ENCODE data around the gene AVPR1B.

The AVPR1B gene

GRCh38 chr1:206117151-206117948 is at the start of gene AVPR1B:
Gene AVPR1B (minus strand): TSS chr1:206117388. CDS start chr1:206116890, 498 bp downstream.
- H3K4me3 ChIP-seq (ENCODE audit: low read length) = peak within 1 kb of the TSS; percentile 44
- DNase-seq (ENCODE audit: low read depth) = peak; percentile 34
- no peak for TF ChIP-seq CTCF (conservative IDR thresholded peaks at IDR 0.05; ENCODE audit: low read length)

GRCh38 chr1:206145771-206146290 is 28.6 kb upstream of the AVPR1B start:
- no peak for TF ChIP-seq CTCF (conservative IDR thresholded peaks at IDR 0.05; ENCODE audit: low read length)
- H3K4me3 ChIP-seq (ENCODE audit: low read length) = no peak overlapping the region
- no peak for DNase-seq (ENCODE audit: low read depth)

- no peak overlapping the region for H3K4me3 ChIP-seq (ENCODE audit: low read length)
- TF ChIP-seq CTCF (conservative IDR thresholded peaks at IDR 0.05; ENCODE audit: low read length) = no peak
- DNase-seq (ENCODE audit: low read depth) = no peak
Observed at GRCh38 chr1:206144605-206145004, 27.4 kb upstream of the AVPR1B start.

GRCh38 chr1:206143537-206144172 is 26.5 kb upstream of the AVPR1B start:
- TF ChIP-seq CTCF (conservative IDR thresholded peaks at IDR 0.05; ENCODE audit: low read length) = no peak
- no peak overlapping the region for H3K4me3 ChIP-seq (ENCODE audit: low read length)
- DNase-seq (ENCODE audit: low read depth) = no peak

- no peak for TF ChIP-seq CTCF (conservative IDR thresholded peaks at IDR 0.05; ENCODE audit: low read length)
- DNase-seq (ENCODE audit: low read depth) = no peak
- H3K4me3 ChIP-seq (ENCODE audit: low read length) = no peak overlapping the region
Observed at GRCh38 chr1:206142770-206143169, 25.6 kb upstream of the AVPR1B start.

- TF ChIP-seq CTCF (conservative IDR thresholded peaks at IDR 0.05; ENCODE audit: low read length) = no peak
- DNase-seq (ENCODE audit: low read depth) = no peak
- no peak overlapping the region for H3K4me3 ChIP-seq (ENCODE audit: low read length)
Observed at GRCh38 chr1:206142011-206142410, 24.8 kb upstream of the AVPR1B start.

- no peak for TF ChIP-seq CTCF (conservative IDR thresholded peaks at IDR 0.05; ENCODE audit: low read length)
- DNase-seq (ENCODE audit: low read depth) = no peak
- H3K4me3 ChIP-seq (ENCODE audit: low read length) = no peak overlapping the region
Observed at GRCh38 chr1:206136241-206136640, 19.1 kb upstream of the AVPR1B start.
